Gastroesophageal sphincter (tissue), 3 donors: ENCODE data around the gene HOMEZ.
"Not testable (repeated sequence)": the region's sequence is repeated elsewhere in the genome, so short reads cannot be mapped to it uniquely, and the experiment has no call there.

ENCODE experiments used
- POLR2A ChIP-seq, 2 donors: fragments of 450-650 bp; IDR thresholded peaks; one replicate each; pipeline ENCODE4 v1.6.1; 2017; ENCODE audit warnings: antibody characterized with exemption in 2 of 2, mild to moderate bottlenecking in 2 of 2, moderate library complexity in 1 of 2
- TF ChIP-seq, protein P1 (sequence below), 4 experiments: fragments of 200-600 bp in 2 of 4; fragments of 450-650 bp in 2 of 4; sonication (generic) in 1 of 4; IDR thresholded peaks; one replicate each; pipeline ENCODE4 v1.5.1; 2017 to 2019; ENCODE audit warnings: antibody characterized with exemption in 4 of 4, mild to moderate bottlenecking in 2 of 4, moderate library complexity in 2 of 4

DNA sequence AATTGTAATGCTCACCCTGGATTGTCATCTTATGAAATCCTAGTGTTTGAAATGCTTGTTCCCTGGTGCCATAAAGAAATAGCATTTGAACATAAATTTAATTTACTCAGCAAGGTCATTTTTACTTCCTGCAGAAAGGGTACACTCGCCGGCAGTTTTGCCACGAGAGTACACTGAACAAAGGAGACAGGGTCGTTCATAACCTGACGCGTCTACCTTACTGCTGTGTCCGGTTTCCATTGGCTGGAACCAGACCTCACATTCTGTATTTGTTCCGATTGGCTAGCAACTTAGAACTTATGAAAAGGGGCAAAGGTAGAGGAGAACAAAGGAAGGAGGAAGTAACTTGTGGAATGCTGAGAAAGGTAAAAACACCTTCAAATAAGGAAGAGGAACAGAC lies 25.1 kb downstream of the HOMEZ start:
- TF ChIP-seq, protein P1, sequence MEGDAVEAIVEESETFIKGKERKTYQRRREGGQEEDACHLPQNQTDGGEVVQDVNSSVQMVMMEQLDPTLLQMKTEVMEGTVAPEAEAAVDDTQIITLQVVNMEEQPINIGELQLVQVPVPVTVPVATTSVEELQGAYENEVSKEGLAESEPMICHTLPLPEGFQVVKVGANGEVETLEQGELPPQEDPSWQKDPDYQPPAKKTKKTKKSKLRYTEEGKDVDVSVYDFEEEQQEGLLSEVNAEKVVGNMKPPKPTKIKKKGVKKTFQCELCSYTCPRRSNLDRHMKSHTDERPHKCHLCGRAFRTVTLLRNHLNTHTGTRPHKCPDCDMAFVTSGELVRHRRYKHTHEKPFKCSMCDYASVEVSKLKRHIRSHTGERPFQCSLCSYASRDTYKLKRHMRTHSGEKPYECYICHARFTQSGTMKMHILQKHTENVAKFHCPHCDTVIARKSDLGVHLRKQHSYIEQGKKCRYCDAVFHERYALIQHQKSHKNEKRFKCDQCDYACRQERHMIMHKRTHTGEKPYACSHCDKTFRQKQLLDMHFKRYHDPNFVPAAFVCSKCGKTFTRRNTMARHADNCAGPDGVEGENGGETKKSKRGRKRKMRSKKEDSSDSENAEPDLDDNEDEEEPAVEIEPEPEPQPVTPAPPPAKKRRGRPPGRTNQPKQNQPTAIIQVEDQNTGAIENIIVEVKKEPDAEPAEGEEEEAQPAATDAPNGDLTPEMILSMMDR (IDR thresholded peaks at IDR 0.05): not testable (repeated sequence)
- not testable (repeated sequence) for TF ChIP-seq POLR2A (IDR thresholded peaks at IDR 0.05)
